Measurements from ENCODE around the gene UNKL. TPM values are rescaled to one million over a fixed set of nuclear protein-coding genes. Genes with fewer than 3 reads are reported as not detected.

Gene UNKL
- total and polyA plus RNA-seq, 10 donors, result 6.6 to 80.0 (median 44.4) TPM

DNA sequence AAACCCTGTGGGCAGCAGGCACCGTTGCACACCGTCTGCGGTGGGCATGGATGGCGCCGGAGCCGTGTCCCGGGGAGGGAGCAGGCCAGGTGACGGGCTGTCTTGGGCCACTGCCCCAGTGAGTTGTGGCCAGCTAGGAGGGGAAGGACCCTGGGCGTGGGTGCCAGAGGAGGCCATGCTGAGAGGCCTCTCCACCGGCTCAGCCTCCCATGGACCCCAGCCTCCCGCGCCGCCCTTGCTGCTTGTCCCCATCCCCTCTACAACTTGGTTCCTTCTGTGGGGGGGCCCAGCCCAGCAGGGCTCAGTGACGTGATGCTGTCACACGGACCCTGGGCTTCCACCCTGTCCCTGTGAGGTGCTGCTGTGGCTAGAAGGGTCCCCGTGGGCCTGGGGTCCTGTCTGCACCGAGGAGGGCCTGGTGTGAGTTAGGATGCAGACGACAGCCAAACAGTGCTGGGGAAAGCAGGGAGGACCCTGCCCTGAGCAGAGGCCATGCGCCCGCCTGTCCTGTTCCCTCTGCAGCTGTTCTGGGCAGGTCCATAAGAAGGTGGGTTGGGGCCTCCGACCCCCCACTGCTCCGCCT is 93.8 kb downstream of the UNKL start:
- WGBS, 5 donors, result 83 to 90% (median 88%) methylated on average over 15 to 22 of the region's 22 CpGs
- peak overlapping the region in 1 of 8 donors; percentile 17 for H3K27ac ChIP-seq
- H3K4me3 ChIP-seq, result no peak overlapping the region
- H3K4me1 ChIP-seq, result peaks cover 0 to 39% (median 11%) of the 10 kb centered on the region in 6 donors
- H3K9me3 ChIP-seq, result no peaks in the 10 kb centered on the region
- no peak for DNase-seq
- peaks cover 0 to 100% (median 97%) of the 10 kb centered on the region in 6 donors for H3K36me3 ChIP-seq
- intact Hi-C loops (cut with DNase I; ENCODE audit: low total_unique reads), result no loop called here
- peak in 2 of 3 donors; percentile 11 to 50 for TF ChIP-seq POLR2AphosphoS5 (IDR thresholded peaks at IDR 0.05)
- TF ChIP-seq, protein P1, sequence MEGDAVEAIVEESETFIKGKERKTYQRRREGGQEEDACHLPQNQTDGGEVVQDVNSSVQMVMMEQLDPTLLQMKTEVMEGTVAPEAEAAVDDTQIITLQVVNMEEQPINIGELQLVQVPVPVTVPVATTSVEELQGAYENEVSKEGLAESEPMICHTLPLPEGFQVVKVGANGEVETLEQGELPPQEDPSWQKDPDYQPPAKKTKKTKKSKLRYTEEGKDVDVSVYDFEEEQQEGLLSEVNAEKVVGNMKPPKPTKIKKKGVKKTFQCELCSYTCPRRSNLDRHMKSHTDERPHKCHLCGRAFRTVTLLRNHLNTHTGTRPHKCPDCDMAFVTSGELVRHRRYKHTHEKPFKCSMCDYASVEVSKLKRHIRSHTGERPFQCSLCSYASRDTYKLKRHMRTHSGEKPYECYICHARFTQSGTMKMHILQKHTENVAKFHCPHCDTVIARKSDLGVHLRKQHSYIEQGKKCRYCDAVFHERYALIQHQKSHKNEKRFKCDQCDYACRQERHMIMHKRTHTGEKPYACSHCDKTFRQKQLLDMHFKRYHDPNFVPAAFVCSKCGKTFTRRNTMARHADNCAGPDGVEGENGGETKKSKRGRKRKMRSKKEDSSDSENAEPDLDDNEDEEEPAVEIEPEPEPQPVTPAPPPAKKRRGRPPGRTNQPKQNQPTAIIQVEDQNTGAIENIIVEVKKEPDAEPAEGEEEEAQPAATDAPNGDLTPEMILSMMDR (IDR thresholded peaks at IDR 0.05 in 8 of 11, conservative IDR thresholded peaks at IDR 0.05 in 3 of 11), result no peak
- no peaks in the 10 kb centered on the region for H3K27me3 ChIP-seq (replicated peaks in 1 of 7)

DNA sequence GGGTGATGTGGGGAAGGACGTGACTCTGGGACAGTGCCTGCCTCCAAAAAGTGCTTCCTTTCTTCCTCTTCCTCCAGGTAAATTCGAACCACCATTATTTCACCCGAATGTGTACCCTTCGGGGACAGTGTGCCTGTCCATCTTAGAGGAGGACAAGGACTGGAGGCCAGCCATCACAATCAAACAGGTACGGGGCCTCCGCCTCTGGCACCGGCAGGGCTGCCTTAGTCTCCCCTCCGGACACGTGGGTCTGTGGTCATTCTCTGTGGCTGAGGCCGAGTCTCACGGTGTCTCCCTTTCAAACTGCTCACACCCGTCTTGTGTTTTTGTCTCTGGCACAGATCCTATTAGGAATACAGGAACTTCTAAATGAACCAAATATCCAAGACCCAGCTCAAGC is 94.4 kb downstream of the UNKL start:
- WGBS, 5 donors, result 82 to 85% (median 84%) methylated on average over 12 of the region's 12 CpGs
- Histone ChIP-seq H3K27ac (peak overlapping the region in 1 of 8 donors; percentile 17), H3K4me3 (no peak overlapping the region), H3K36me3 (peaks cover 0 to 100% (median 97%) of the 10 kb centered on the region in 6 donors), H3K27me3 (replicated peaks in 1 of 7) (no peaks in the 10 kb centered on the region), H3K4me1 (peaks cover 0 to 39% (median 11%) of the 10 kb centered on the region in 6 donors), H3K9me3 (no peaks in the 10 kb centered on the region)
- TF ChIP-seq POLR2A (IDR thresholded peaks at IDR 0.05) (no peak), POLR2AphosphoS5 (IDR thresholded peaks at IDR 0.05) (no peak)
- TF ChIP-seq, protein P1 (IDR thresholded peaks at IDR 0.05 in 8 of 11, conservative IDR thresholded peaks at IDR 0.05 in 3 of 11), result no peak
- DNase-seq, result no peak
- intact Hi-C loops (cut with DNase I; ENCODE audit: low total_unique reads), result no loop called here

DNA sequence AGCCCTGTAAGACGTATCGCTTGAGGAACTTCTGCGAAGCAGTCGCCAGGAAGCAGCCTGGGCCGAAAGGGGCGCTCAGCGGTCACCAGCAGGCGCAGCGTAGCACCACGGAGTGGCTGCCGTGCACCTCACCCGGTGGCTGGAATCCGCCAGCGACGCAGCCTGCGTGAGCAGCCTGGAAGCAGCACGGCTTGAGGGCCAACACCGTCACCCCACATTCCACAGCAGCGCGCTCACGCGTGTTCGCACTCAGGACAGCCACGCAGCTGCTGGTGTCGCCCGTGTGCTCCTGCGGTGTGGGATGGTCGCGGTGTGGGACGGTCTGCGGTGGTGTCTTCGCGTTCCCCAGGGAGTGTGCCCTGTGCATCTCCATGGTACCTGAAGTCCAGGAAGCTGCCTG is 95.5 kb downstream of the UNKL start:
- WGBS, 5 donors, result 91 to 94% (median 91%) methylated on average over 28 to 33 of the region's 33 CpGs
- Histone ChIP-seq H3K27me3 (replicated peaks in 1 of 7) (no peaks in the 10 kb centered on the region), H3K4me3 (no peak overlapping the region), H3K27ac (no peak overlapping the region), H3K4me1 (peaks cover 0 to 42% (median 15%) of the 10 kb centered on the region in 6 donors), H3K9me3 (no peaks in the 10 kb centered on the region), H3K36me3 (peaks cover 3 to 100% (median 97%) of the 10 kb centered on the region in 6 donors)
- no peak for DNase-seq
- TF ChIP-seq, protein P1 (IDR thresholded peaks at IDR 0.05 in 8 of 11, conservative IDR thresholded peaks at IDR 0.05 in 3 of 11), result no peak
- TF ChIP-seq POLR2AphosphoS5 (IDR thresholded peaks at IDR 0.05), result peak; percentile 19 to 68 (median 26)
- intact Hi-C loops (cut with DNase I; ENCODE audit: low total_unique reads), result no loop called here

GRCh38 chr16:1318268-1318545 is 96.3 kb downstream of the UNKL start:
- DNase-seq, result no peak
- H3K4me3 ChIP-seq, result no peak overlapping the region
- no peak for TF ChIP-seq POLR2A (IDR thresholded peaks at IDR 0.05)
- TF ChIP-seq POLR2AphosphoS5 (IDR thresholded peaks at IDR 0.05), result no peak
- TF ChIP-seq, protein P1 (IDR thresholded peaks at IDR 0.05 in 8 of 11, conservative IDR thresholded peaks at IDR 0.05 in 3 of 11), result no peak
- H3K27ac ChIP-seq, result no peak overlapping the region
- 76 to 83% (median 81%) methylated on average over 7 to 9 of the region's 9 CpGs for WGBS, 5 donors
- peaks cover 0 to 42% (median 18%) of the 10 kb centered on the region in 6 donors for H3K4me1 ChIP-seq
- peaks cover 3 to 100% (median 94%) of the 10 kb centered on the region in 6 donors for H3K36me3 ChIP-seq
- intact Hi-C loops (cut with DNase I; ENCODE audit: low total_unique reads), result no loop called here
- H3K9me3 ChIP-seq, result no peaks in the 10 kb centered on the region
- no peaks in the 10 kb centered on the region for H3K27me3 ChIP-seq (replicated peaks in 1 of 7)
